MM.1S (cell line): ENCODE measurements around the gene LHX5.

ENCODE experiments used
- DNase-seq: peaks from one replicate; pipeline ENCODE4 v3.0.0-alpha.2; 2015
- H2AFZ ChIP-seq: fragments of 300-600 bp; sonication (generic); 2 replicates; pipeline ENCODE4 v1.6.0; 2016; ENCODE audit warnings: antibody characterized with exemption, low read length
- H3F3A ChIP-seq: fragments of 300-600 bp; sonication (generic); 2 replicates; pipeline ENCODE4 v1.6.1; 2016; ENCODE audit warnings: mild to moderate bottlenecking, antibody characterized with exemption, low read length, moderate library complexity, mixed read lengths; ENCODE audit not compliant: insufficient read depth
- H3K27ac ChIP-seq: fragments of 300-600 bp; sonication (generic); 2 replicates; pipeline ENCODE4 v1.5.1; 2016; ENCODE audit warnings: mild to moderate bottlenecking, low read length
- H3K27me3 ChIP-seq: fragments of 300-600 bp; sonication (generic); replicated peaks from 2 replicates; pipeline ENCODE4 v1.6.0; 2016; ENCODE audit warnings: low read length; ENCODE audit not compliant: insufficient read depth
- H3K36me3 ChIP-seq: fragments of 300-600 bp; sonication (generic); replicated peaks from 2 replicates; pipeline ENCODE4 v1.6.1; 2016; ENCODE audit warnings: mild to moderate bottlenecking, low read length, mixed read lengths; ENCODE audit not compliant: insufficient read depth
- H3K4me1 ChIP-seq: fragments of 300-600 bp; sonication (generic); 2 replicates; pipeline ENCODE4 v1.6.1; 2016; ENCODE audit warnings: low read length, mixed read lengths
- H3K4me2 ChIP-seq: fragments of 300-600 bp; sonication (generic); 2 replicates; pipeline ENCODE4 v1.6.0; 2016; ENCODE audit warnings: low read depth, low read length
- H3K4me3 ChIP-seq: fragments of 300-600 bp; sonication (generic); 2 replicates; pipeline ENCODE4 v1.5.1; 2016; ENCODE audit warnings: low read length, mixed read lengths
- H3K79me2 ChIP-seq: fragments of 300-600 bp; sonication (generic); 2 replicates; pipeline ENCODE4 v1.6.1; 2016; ENCODE audit warnings: mixed run types, low read length, mixed read lengths
- H3K9ac ChIP-seq: fragments of 300-600 bp; sonication (generic); 2 replicates; pipeline ENCODE4 v1.6.1; 2016; ENCODE audit warnings: low read length, mixed read lengths
- H3K9me2 ChIP-seq: fragments of 300-600 bp; sonication (generic); replicated peaks from 2 replicates; pipeline ENCODE4 v1.6.1; 2016; ENCODE audit warnings: mild to moderate bottlenecking, low read length, mixed read lengths; ENCODE audit not compliant: insufficient read depth
- H3K9me3 ChIP-seq: fragments of 300-600 bp; sonication (generic); replicated peaks from 2 replicates; pipeline ENCODE4 v1.6.1; 2016; ENCODE audit warnings: mild to moderate bottlenecking, low read length, mixed read lengths; ENCODE audit not compliant: insufficient read depth
- H4K20me1 ChIP-seq: fragments of 300-600 bp; sonication (generic); 2 replicates; pipeline ENCODE4 v1.6.1; 2016; ENCODE audit warnings: mild to moderate bottlenecking, low read length, moderate library complexity, mixed read lengths; ENCODE audit not compliant: insufficient read depth
- EZH2 ChIP-seq: fragments of 300-600 bp; sonication (generic); optimal IDR thresholded peaks from 2 replicates; pipeline ENCODE3; 2017; ENCODE audit warnings: low read depth, mild to moderate bottlenecking, antibody characterized with exemption, low read length, mixed read lengths
- EZH2phosphoT487 ChIP-seq: fragments of 300-600 bp; sonication (generic); IDR thresholded peaks from 2 replicates; pipeline ENCODE4 v1.6.1; 2018; ENCODE audit warnings: antibody characterized with exemption, low read length
- TF ChIP-seq, protein P1 (sequence below): fragments of 300-600 bp; sonication (generic); IDR thresholded peaks from 2 replicates; pipeline ENCODE4 v1.5.1; 2016; ENCODE audit warnings: antibody characterized with exemption, low read length, mixed read lengths

LHX5 gene

DNA sequence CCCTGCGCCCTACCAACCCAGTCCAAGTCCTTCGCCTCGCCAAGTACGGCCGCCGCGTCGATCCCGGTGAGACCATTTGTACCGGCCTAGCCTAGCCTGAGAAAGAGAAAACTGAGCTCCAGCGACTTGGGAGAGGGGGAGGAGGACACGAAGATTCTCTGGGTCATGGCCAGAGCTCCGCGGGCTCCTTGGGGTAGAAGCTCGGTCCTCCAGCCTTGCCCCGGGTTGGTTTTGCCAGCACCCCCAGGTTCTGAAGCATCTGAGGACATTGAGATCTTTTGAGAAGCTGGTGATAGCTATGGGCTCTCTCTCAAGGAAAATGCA, 7.3 kb downstream of the LHX5 start:
- TF ChIP-seq, protein P1, sequence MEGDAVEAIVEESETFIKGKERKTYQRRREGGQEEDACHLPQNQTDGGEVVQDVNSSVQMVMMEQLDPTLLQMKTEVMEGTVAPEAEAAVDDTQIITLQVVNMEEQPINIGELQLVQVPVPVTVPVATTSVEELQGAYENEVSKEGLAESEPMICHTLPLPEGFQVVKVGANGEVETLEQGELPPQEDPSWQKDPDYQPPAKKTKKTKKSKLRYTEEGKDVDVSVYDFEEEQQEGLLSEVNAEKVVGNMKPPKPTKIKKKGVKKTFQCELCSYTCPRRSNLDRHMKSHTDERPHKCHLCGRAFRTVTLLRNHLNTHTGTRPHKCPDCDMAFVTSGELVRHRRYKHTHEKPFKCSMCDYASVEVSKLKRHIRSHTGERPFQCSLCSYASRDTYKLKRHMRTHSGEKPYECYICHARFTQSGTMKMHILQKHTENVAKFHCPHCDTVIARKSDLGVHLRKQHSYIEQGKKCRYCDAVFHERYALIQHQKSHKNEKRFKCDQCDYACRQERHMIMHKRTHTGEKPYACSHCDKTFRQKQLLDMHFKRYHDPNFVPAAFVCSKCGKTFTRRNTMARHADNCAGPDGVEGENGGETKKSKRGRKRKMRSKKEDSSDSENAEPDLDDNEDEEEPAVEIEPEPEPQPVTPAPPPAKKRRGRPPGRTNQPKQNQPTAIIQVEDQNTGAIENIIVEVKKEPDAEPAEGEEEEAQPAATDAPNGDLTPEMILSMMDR = no peak
- TF ChIP-seq EZH2phosphoT487 (no peak), EZH2 (no peak)
- no peak overlapping the region for H3K27ac ChIP-seq
- no peak overlapping the region for H2AFZ ChIP-seq
- H3K4me3 ChIP-seq = no peak overlapping the region
- H3K9me3 ChIP-seq = no peaks in the 10 kb centered on the region
- no peaks in the 10 kb centered on the region for H3K36me3 ChIP-seq
- H4K20me1 ChIP-seq = no peaks in the 10 kb centered on the region
- no peaks in the 10 kb centered on the region for H3K4me1 ChIP-seq
- DNase-seq = no peak
- no peak overlapping the region for H3K9ac ChIP-seq
- H3K4me2 ChIP-seq = no peak overlapping the region
- H3K79me2 ChIP-seq = no peaks in the 10 kb centered on the region
- H3K27me3 ChIP-seq = peaks cover 23% of the 10 kb centered on the region; the same call in 1 of the 2 replicates
- no peaks in the 10 kb centered on the region for H3K9me2 ChIP-seq
- H3F3A ChIP-seq = no peaks in the 10 kb centered on the region

DNA sequence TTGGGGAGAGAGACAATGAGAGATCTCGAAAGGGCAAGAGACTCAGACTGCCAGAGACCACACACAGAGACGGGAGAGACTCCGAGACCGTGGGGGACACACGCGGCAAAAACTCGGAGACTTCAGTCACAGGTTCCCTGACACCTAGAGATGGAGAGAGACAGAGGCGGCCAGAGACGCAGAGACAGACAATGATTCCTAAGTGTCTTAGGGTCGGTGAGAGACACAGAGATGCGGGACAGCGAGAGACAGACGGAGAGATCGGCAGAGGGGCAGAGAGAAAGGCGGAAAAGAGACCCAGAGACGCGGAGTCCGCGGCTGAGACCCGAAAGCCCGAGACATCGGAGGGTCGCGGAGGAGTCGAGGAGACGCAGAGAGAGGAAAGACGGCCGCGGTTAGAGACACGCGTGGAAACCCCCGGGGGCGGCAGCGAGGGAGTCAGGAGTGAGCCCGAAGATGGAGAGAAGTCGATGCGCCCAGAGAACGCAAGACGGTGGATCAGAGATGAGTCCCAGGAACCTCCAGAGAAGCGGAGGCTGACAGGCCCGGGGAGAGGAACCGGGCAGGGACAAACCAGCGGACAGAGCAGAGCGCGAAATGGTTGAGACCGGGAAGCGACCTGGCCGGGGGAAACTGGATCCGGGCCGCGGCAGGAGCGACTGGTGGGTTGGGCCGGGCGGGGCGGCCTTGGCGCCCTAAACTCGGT, 7.8 kb downstream of the LHX5 start:
- Histone ChIP-seq H3K79me2 (no peaks in the 10 kb centered on the region), H3F3A (no peaks in the 10 kb centered on the region), H3K36me3 (no peaks in the 10 kb centered on the region), H3K4me3 (no peak overlapping the region), H3K27me3 (peaks cover 23% of the 10 kb centered on the region; the same call in 1 of the 2 replicates), H3K4me2 (no peak overlapping the region), H3K9me2 (no peaks in the 10 kb centered on the region), H3K9me3 (no peaks in the 10 kb centered on the region), H3K4me1 (no peaks in the 10 kb centered on the region), H2AFZ (no peak overlapping the region), H3K27ac (no peak overlapping the region), H3K9ac (no peak overlapping the region), H4K20me1 (no peaks in the 10 kb centered on the region)
- no peak for TF ChIP-seq EZH2phosphoT487
- TF ChIP-seq, protein P1 = no peak
- no peak for TF ChIP-seq EZH2
- no peak for DNase-seq

DNA sequence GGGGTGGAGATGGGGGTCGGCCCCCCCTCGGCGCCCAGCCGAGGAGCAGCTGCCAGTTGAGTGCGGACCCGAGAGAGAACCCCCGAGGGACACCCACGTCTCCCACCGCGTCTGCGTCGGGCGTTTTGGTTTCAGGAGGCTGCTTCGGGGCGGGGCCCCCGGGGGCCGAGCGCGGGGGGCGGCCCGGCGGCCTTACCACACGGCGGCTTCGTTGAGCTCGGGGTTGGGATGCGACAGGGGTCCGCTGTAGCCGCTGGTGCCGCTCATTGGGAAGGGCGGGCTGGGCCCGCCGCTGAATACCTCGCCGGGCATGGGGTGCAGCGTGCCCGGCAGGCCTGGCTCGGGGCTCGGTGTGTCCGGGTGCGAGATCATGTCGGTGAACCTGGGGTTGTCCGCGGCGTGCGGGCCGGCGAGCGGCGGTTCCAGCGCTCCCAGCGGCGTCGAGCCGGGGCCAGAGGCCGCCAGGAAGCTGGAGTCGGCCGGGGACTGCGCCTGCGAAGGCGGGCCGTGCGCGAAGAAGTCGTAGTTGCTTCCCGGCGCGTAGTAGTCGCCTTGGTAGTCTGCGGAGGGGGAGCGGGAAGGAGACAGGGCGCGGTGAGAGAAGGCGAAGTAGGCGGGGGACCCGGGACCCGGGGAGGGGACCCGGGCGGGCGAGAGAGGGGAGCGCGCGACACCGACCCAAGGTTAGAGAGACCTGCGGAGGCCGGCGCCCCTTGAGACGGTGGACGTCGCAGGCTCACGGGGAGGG, 8.5 kb downstream of the LHX5 start:
- Histone ChIP-seq H3K4me2 (no peak overlapping the region), H3K4me3 (no peak overlapping the region), H3F3A (no peaks in the 10 kb centered on the region), H3K9me2 (no peaks in the 10 kb centered on the region), H2AFZ (no peak overlapping the region), H3K27me3 (peaks cover 23% of the 10 kb centered on the region; the same call in 1 of the 2 replicates), H3K27ac (no peak overlapping the region), H3K36me3 (no peaks in the 10 kb centered on the region), H3K4me1 (no peaks in the 10 kb centered on the region), H3K9ac (no peak overlapping the region), H3K9me3 (no peaks in the 10 kb centered on the region), H4K20me1 (no peaks in the 10 kb centered on the region), H3K79me2 (no peaks in the 10 kb centered on the region)
- TF ChIP-seq EZH2phosphoT487 (no peak), EZH2 (no peak)
- TF ChIP-seq, protein P1 = no peak
- DNase-seq = no peak
